Natural killer cell treated with Interleukin-12 subunit alpha and Interleukin-12 subunit beta and Interleukin-15 and Interleukin-18, amount 100 ng/mL, for 72 hours (primary cell): ENCODE results near the gene GNA14. TPM values are rescaled to one million over a fixed set of nuclear protein-coding genes. Genes with fewer than 3 reads are reported as not detected.
"Not testable (repeated sequence)": the region's sequence is repeated elsewhere in the genome, so short reads cannot be mapped to it uniquely, and the experiment has no call there.

Experiments
- ATAC-seq, 2 donors: fragments of 150-1000 bp; cut with Tn5 transposase in 1 of 2; sonication (Bioruptor Pico), chemical (Tn5 transposase) in 1 of 2; 2 replicates each; pipeline ENCODE4 v1.10.0; 2021
- DNase-seq: peaks from one replicate; pipeline ENCODE4 v3.0.0; 2022; ENCODE audit warnings: low spot score
- H3K27ac Mint-ChIP-seq, 2 donors: 1 replicate in 1 of 2; 2 replicates in 1 of 2; pipeline ENCODE4 v1.8.0; 2022; ENCODE audit warnings: mixed read lengths in 2 of 2, mild to moderate bottlenecking in 1 of 2, moderate library complexity in 1 of 2
- H3K27me3 Mint-ChIP-seq, 2 donors: 1 replicate in 1 of 2; 2 replicates in 1 of 2; pipeline ENCODE4 v1.8.0; 2022; ENCODE audit warnings: mixed read lengths in 2 of 2
- H3K36me3 Mint-ChIP-seq: one replicate; pipeline ENCODE4 v1.8.0; 2022; ENCODE audit warnings: mixed read lengths
- H3K4me1 Mint-ChIP-seq, 2 donors: 1 replicate in 1 of 2; 2 replicates in 1 of 2; pipeline ENCODE4 v1.8.0; 2022; ENCODE audit warnings: low read depth in 2 of 2, mixed read lengths in 2 of 2, mild to moderate bottlenecking in 1 of 2
- H3K4me3 Mint-ChIP-seq: one replicate; pipeline ENCODE4 v1.8.0; 2022; ENCODE audit warnings: mixed read lengths
- H3K9me3 Mint-ChIP-seq: 2 replicates; pipeline ENCODE4 v1.8.0; 2022; ENCODE audit warnings: mixed read lengths
- total RNA-seq, 2 donors: library from RNA; stranded (reverse); gene quantifications; one replicate each; pipeline ENCODE4 v1.2.3, GENCODE V29; 2022

Gene GNA14
- total RNA-seq: under 1 TPM in 1 of 2 donors, not detected in 1; 0.45 TPM

DNA sequence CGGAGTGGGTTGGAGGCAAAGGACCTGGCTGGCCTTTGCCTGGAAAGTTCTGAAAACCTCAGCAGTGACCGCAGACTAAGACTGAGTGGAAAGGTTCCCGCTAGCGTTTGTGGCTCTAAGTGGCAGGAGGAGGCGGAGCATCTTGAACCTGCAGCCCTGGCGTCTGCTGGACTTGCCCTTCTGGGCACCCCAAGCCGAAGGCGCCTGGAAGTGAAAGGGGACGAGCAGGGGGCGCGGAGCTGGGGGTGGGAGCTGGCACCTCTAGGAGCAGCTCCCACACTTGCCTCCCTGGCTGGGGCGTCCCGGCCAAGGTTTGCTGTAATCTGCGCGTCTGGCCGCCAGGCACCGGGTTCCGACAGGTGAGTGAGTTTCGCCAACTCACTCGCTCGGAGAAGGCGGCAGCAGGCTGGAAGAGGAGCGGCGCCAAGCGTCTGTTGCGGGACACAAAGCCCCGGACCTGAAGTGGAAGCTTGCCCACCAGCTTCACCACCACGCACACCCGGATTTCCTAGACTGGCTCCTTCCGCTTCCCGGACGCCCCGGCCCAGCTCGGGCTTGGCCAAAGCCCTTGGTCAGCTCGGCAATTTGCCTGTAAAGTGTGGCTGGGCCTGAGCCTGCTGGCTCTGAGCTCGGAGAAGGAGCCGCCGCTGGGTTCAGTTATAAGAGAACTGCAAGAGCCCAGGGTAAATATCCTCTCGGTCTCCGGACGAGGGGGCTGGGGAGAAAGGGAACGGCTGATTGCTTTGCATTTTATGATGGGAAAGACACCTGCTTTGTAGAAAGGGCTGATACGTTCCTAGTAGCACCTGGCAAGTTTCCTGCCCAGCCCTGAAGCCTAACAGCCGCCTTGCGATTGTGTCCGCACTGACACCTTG is at the start of gene GNA14:
Gene GNA14, minus strand, starts transcription at position 89 of the 875 bp plus-strand sequence. CDS start 529 bp downstream, outside the sequence.
- Mint-ChIP-seq H3K36me3 (no peaks in the 10 kb centered on the region), H3K4me1 (peaks cover 0 to 6% of the 10 kb centered on the region in 2 donors), H3K4me3 (peak within 1 kb of the TSS; percentile 56), H3K27me3 (peaks cover 29% of the 10 kb centered on the region in 2 donors), H3K27ac (no peak within 1 kb of the TSS), H3K9me3 (no peaks in the 10 kb centered on the region)
- DNase-seq (no peak), ATAC-seq (peak in 1 of 2 donors; percentile 41)

DNA sequence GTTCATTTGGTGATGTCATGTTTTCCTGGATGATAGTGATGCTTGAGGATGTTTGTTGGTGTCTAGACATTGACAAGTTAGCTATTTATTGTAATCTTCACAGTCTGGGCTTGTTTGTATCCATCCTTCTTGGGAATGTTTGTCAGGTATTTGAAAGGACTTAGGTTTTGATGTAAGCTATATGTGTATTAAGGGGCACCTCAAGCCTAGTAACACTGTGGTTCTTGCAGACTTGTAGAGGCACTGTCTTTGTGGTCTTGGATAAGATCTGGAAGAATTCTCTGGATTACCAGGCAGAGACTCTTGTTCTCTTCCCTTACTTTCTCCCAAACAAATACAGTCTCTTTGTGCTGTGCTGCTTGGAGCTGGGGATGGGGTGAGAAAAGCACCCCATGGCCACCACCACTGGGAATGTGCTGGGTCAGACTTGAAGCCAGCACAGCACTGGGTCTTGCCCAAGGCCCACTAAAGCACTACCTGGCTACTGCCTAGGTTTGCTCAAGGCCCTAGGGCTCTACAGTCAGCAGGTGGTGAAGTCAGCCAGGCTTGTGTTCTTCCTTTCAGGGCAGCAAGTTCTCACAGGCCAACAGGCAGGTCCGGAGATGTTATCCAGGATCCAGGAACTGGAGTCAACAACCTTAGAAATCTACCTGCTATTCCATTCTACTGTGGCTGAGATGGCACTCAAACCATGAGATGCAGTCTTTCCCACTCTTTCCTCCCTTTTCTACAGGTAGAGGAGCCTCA is 49.3 kb upstream of the GNA14 start:
- Mint-ChIP-seq H3K27ac (no peak overlapping the region), H3K27me3 (peaks cover 20 to 37% of the 10 kb centered on the region in 2 donors)
- no peak for ATAC-seq

DNA sequence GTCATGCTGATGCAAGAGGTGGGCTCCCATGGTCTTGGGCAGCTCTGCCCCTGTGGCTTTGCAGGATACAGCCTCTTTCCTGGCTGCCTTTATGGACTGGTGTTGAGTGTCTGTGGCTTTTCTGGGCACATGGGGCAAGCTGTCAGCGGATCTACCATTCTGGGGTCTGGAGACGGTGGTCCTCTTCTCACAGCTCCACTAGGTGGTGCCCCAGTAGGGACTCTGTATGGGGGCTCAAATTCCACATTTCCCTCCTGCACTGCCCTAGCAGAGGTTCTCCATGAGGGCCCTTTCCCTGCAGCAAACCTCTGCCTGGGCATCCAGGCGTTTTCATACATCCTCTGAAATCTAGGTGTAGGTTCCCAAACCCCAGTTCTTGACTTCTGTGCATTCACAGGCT is 42.6 kb upstream of the GNA14 start:
- ATAC-seq, DNase-seq, H3K4me3 Mint-ChIP-seq, H3K4me1 Mint-ChIP-seq, H3K9me3 Mint-ChIP-seq, H3K36me3 Mint-ChIP-seq, H3K27ac Mint-ChIP-seq: not testable (repeated sequence)
- peaks cover 10 to 15% of the 10 kb centered on the region in 2 donors for H3K27me3 Mint-ChIP-seq

More for the DNA sequence above, 49.3 kb upstream of the GNA14 start:
- no peaks in the 10 kb centered on the region for H3K4me1 Mint-ChIP-seq
- DNase-seq: no peak
- no peak overlapping the region for H3K4me3 Mint-ChIP-seq
- no peaks in the 10 kb centered on the region for H3K36me3 Mint-ChIP-seq
- peaks cover 2% of the 10 kb centered on the region for H3K9me3 Mint-ChIP-seq

DNA sequence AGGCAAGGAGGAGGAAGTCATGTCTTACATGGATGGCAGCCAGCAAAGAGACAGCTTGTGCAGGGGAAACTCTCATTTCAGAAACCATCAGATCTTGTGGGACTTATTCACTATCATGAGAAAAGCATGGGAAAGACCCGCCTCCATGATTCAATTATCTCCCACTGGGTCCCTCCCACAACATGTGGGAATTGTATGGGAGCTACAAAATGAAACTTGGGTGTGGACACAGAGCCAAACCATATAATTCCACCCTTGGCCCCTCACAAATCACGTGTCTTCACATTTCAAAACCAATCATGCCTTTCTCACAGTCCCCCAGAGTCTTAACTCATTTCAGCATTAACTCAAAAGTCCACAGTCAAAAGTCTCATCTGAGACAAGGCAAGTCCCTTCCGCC is 42.0 kb upstream of the GNA14 start:
- H3K9me3 Mint-ChIP-seq, H3K4me3 Mint-ChIP-seq, DNase-seq, H3K27ac Mint-ChIP-seq, ATAC-seq, H3K36me3 Mint-ChIP-seq, H3K4me1 Mint-ChIP-seq: not testable (repeated sequence)
- peaks cover 8 to 12% of the 10 kb centered on the region in 2 donors for H3K27me3 Mint-ChIP-seq

DNA sequence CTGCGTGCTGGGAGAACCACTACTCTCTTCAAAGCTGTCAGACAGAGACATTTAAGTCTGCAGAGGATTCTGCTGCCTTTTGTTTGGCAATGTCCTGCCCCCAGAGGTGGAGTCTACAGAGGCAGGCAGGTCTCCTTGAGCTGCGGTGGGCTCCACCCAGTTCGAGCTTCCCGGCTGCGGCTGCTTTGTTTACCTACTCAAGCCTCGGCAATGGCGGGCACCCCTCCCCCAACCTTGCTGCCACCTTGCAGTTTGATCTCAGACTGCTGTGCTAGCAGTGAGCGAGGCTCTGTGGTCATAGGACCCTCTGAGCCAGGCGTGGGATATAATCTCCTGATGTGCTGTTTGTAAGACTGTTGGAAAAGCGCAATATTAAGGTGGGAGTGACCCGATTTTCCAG is 39.6 kb upstream of the GNA14 start:
- H3K27ac Mint-ChIP-seq, ATAC-seq, H3K4me3 Mint-ChIP-seq, H3K36me3 Mint-ChIP-seq, H3K9me3 Mint-ChIP-seq, H3K4me1 Mint-ChIP-seq, DNase-seq: not testable (repeated sequence)
- peaks cover 4 to 11% of the 10 kb centered on the region in 2 donors for H3K27me3 Mint-ChIP-seq

DNA sequence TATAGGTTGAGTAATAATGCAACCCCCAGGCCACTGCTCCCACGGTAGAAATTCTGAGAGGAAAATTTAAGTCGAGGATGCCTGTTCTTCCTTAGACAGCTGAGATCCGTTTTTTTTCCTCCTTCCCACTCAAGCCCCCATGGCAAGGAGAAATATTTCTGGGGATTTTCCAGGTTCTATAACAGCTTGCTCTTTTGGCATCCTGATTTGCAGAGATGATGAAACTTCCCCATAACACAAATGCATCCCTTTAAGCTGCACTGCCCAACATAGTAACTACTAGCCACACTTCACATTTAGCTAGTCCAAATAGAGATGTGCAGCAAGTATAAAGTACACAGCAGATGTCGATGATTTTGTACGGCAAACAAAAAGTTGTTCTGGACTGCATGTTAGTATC is 32.5 kb upstream of the GNA14 start:
- Mint-ChIP-seq H3K27me3 (peaks cover 0 to 6% of the 10 kb centered on the region in 2 donors), H3K9me3 (no peaks in the 10 kb centered on the region), H3K36me3 (no peaks in the 10 kb centered on the region), H3K4me1 (no peaks in the 10 kb centered on the region), H3K27ac (no peak overlapping the region), H3K4me3 (no peak overlapping the region)
- ATAC-seq: no peak
- no peak for DNase-seq

DNA sequence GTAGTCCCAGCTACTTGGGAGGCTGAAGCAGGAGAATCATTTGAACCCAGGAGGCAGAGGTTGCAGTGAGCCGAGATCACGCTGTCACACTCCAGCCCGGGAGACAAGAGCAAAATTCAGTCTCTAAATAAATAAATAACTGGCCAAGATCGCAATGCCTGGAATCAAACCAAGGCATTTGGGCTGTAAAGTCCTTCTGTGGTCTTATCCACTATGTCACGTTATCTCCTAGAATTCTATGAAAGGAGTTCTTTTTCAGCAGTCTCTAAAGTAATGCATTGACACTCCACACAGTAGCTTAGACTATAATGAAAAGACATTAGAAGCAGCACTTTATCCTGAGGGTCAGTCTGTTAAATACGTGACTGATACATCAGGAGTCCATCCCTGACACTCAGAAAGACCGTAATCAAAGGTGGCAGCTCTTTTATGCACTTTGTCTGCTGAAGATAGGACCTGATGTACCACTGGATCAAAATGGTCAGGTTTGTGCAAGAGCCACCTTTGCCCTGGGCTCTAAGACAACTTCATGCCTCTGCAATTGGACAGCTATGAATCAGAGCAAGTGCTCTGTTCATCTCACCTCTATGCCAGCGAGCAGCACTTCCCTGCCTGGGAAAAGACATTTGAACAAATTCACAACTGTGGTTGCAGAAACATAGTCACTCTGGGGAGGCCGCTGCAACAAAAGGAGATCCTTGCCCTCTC is 31.7 kb upstream of the GNA14 start:
- H3K4me3 Mint-ChIP-seq: no peak overlapping the region
- no peaks in the 10 kb centered on the region for H3K4me1 Mint-ChIP-seq
- peaks cover 0 to 6% of the 10 kb centered on the region in 2 donors for H3K27me3 Mint-ChIP-seq
- DNase-seq (no peak), ATAC-seq (no peak)
- H3K36me3 Mint-ChIP-seq: no peaks in the 10 kb centered on the region
- no peak overlapping the region for H3K27ac Mint-ChIP-seq
- H3K9me3 Mint-ChIP-seq: no peaks in the 10 kb centered on the region

DNA sequence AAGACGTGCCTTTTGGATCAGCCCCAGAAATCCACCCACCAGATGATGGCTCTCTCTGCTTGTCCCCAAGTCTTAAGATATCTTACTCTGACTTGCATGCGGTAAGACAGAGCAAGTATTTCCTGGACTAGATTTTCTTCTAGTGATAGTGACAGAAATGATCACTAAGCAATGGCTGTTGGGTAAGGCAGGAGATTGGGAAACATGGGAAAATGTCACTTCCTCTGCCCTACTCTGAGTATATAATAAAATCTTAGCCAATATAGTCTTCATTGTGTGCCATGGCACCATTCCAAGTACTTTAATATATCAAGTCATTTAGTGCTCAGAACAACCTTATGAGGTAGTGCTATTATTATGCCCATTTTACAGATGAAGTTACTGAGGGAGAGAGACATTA is 31.0 kb upstream of the GNA14 start:
- H3K4me3 Mint-ChIP-seq: no peak overlapping the region
- H3K27me3 Mint-ChIP-seq: peaks cover 0 to under 1% of the 10 kb centered on the region in 2 donors
- H3K36me3 Mint-ChIP-seq: no peaks in the 10 kb centered on the region
- H3K9me3 Mint-ChIP-seq: no peaks in the 10 kb centered on the region
- no peak for DNase-seq
- no peak overlapping the region for H3K27ac Mint-ChIP-seq
- no peak for ATAC-seq
- no peaks in the 10 kb centered on the region for H3K4me1 Mint-ChIP-seq

DNA sequence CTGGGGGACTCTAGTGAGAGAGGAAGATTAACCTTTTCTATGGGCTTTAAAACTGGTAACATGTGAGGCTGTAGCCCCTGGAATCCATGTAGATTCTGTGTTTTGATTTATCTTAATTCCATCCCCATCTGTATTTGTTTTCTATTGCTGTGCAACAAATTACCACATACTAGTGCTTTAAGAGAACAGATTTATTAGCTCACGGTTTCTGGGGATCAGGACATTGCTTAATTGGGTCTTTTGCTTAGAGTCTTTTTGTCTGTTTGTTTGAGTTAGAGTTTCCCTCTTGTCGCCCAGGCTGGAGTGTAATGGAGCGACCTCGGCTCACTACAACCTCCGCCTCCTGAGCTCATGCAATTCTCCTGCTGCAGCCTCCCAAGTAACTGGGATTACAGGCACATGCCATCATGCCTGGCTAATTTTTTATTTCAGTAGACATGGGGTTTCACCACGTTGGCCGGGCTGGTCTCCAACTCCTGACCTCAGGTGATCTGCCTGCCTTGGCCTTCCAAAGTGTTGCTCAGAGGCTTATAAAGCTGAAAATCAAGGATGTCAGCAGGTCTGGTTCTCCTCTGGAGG is 29.9 kb upstream of the GNA14 start:
- Mint-ChIP-seq H3K4me1 (no peaks in the 10 kb centered on the region), H3K27me3 (no peaks in the 10 kb centered on the region), H3K36me3 (no peaks in the 10 kb centered on the region), H3K4me3 (no peak overlapping the region), H3K9me3 (no peaks in the 10 kb centered on the region), H3K27ac (no peak overlapping the region)
- ATAC-seq: no peak
- DNase-seq: no peak

DNA sequence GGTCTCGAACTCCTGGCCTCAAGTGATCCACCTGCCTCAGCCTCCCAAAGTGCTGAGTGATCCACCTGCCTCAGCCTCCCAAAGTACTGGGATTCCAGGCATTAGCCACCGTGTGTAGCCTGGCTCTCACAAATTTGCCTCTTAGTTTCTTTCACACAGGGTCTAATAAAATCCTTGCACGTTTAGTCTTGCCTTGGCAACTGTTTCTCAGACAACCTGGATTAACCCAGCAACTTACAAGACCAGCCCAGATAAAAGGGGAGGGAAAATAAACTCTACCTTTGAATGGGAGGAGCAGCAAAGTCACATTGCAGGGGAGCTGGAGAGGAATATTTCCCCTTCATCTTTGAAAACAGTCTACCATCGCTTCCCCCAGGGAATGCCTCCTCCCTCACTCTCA is 29.3 kb upstream of the GNA14 start:
- H3K27me3 Mint-ChIP-seq: no peaks in the 10 kb centered on the region
- no peak overlapping the region for H3K27ac Mint-ChIP-seq
- no peaks in the 10 kb centered on the region for H3K9me3 Mint-ChIP-seq
- DNase-seq (no peak), ATAC-seq (no peak)
- H3K36me3 Mint-ChIP-seq: no peaks in the 10 kb centered on the region
- no peaks in the 10 kb centered on the region for H3K4me1 Mint-ChIP-seq
- no peak overlapping the region for H3K4me3 Mint-ChIP-seq

DNA sequence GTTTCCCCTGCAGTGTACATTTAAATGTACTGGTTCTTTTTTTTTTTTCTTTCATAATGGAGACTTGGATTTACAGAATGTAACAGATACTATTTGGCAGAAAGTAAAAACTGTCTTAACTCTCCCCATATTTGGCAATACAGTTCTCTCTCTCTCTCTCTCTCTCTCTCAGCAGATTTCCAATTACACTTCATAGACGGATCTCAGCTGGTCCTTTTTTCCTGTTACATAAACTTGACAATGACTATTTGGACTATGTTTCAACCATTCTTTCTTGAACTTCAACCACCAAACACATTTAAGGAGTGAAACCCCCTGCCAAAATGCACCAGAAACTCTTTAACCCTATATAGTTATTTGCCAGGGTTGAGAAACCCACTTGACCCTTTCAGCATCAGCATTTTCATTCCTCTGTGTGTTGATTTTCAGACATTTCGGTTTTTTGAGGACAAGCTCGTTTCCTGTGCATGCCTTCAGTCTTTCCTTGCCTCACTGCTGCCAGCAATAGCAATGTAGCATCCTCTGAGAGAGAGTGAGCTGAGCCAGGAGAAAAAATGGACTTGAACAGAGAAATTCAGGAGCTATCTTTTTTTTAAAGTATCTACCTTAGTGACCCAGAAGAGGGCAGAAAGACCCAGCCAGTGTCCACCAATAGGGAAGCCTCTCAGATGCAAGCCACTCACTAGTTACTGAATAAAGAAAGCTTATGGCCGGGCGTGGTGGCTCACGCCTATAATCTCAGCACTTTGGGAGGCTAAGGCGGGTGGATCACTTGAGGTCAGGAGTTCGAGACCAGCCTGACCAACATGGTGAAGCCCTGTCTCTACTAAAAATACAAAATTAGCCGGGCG is 26.0 kb upstream of the GNA14 start:
- ATAC-seq (no peak), DNase-seq (no peak)
- Mint-ChIP-seq H3K27me3 (peaks cover 0 to 11% of the 10 kb centered on the region in 2 donors), H3K9me3 (no peaks in the 10 kb centered on the region), H3K27ac (no peak overlapping the region), H3K4me3 (no peak overlapping the region), H3K4me1 (no peaks in the 10 kb centered on the region), H3K36me3 (no peaks in the 10 kb centered on the region)

DNA sequence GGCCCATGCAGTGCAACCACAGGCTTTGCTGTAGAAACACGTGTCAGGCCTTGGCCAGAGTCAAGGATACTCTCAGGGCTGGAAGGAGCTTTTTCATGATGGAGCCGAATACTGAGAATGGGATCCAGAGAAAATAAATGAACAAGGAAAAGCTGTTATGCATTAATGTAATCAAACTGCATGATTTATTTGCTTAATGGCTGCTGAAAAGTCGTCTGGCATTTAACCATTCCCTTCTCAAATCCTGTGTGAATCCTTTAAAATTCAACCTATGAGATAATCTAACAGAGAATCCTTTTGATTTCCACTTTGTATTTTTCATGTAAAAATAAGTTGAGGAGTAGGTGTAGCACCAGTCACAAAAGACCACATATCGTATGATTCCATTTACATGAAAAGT is 24.1 kb upstream of the GNA14 start:
- H3K4me1 Mint-ChIP-seq: no peaks in the 10 kb centered on the region
- H3K9me3 Mint-ChIP-seq: no peaks in the 10 kb centered on the region
- no peaks in the 10 kb centered on the region for H3K36me3 Mint-ChIP-seq
- H3K27ac Mint-ChIP-seq: no peak overlapping the region
- DNase-seq: no peak
- ATAC-seq: no peak
- H3K27me3 Mint-ChIP-seq: peaks cover 0 to 19% of the 10 kb centered on the region in 2 donors
- H3K4me3 Mint-ChIP-seq: no peak overlapping the region

DNA sequence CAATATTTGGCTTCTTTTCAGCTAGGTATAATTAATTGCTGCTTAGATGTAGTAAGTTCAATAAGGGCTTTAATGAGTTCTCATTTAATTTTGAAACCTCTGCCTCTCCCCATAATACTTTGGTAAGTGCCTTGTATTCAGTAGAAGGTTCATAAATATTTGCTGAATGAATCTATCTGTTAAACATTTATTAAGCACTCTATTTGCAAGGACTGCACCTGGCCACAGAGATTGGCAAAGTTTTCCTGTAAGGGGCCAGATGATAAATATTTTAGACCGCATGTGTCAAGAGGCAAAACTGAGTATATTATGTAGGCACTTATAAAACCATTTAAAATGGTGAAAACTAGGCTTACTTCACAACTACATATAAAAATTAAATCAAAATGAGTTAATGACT is 19.0 kb upstream of the GNA14 start:
- peaks cover 7 to 19% of the 10 kb centered on the region in 2 donors for H3K27me3 Mint-ChIP-seq
- DNase-seq (no peak), ATAC-seq (no peak)
- H3K4me3 Mint-ChIP-seq: no peak overlapping the region
- no peaks in the 10 kb centered on the region for H3K36me3 Mint-ChIP-seq
- no peak overlapping the region for H3K27ac Mint-ChIP-seq
- no peaks in the 10 kb centered on the region for H3K9me3 Mint-ChIP-seq
- H3K4me1 Mint-ChIP-seq: no peaks in the 10 kb centered on the region
